Activated naive CD8-positive, alpha-beta T cell (primary cell): ENCODE measurements around the gene RASAL2.

Experiments
- H3K27ac Mint-ChIP-seq: one replicate; pipeline ENCODE4 v1.8.0; 2021; ENCODE audit warnings: mixed read lengths
- H3K27me3 Mint-ChIP-seq: one replicate; pipeline ENCODE4 v1.8.0; 2021; ENCODE audit warnings: mixed read lengths
- H3K36me3 Mint-ChIP-seq: one replicate; pipeline ENCODE4 v1.8.0; 2021; ENCODE audit warnings: mixed read lengths
- H3K4me1 Mint-ChIP-seq: one replicate; pipeline ENCODE4 v1.8.0; 2021; ENCODE audit warnings: low read depth, mixed read lengths
- H3K4me3 Mint-ChIP-seq: one replicate; pipeline ENCODE4 v1.8.0; 2021; ENCODE audit warnings: mild to moderate bottlenecking, mixed read lengths
- H3K9me3 Mint-ChIP-seq: one replicate; pipeline ENCODE4 v1.8.0; 2021; ENCODE audit warnings: low read depth, mixed read lengths

Gene RASAL2

GRCh38 chr1:178093951-178094738, at the start of gene RASAL2:
TSS of gene RASAL2 (plus strand) at chr1:178094104. CDS start at chr1:178094493, 389 bp downstream.
- Mint-ChIP-seq H3K27me3 (peaks cover 60% of the 10 kb centered on the region), H3K9me3 (no peaks in the 10 kb centered on the region), H3K4me3 (peak within 1 kb of the TSS; percentile 80), H3K4me1 (peaks cover 16% of the 10 kb centered on the region), H3K36me3 (peaks cover 3% of the 10 kb centered on the region), H3K27ac (no peak within 1 kb of the TSS)

GRCh38 chr1:178046591-178047270, 47.2 kb upstream of the RASAL2 start:
- Mint-ChIP-seq H3K36me3 (no peaks in the 10 kb centered on the region), H3K27ac (no peak overlapping the region), H3K4me1 (no peaks in the 10 kb centered on the region), H3K4me3 (no peak overlapping the region), H3K9me3 (no peaks in the 10 kb centered on the region), H3K27me3 (no peaks in the 10 kb centered on the region)

- no peaks in the 10 kb centered on the region for H3K36me3 Mint-ChIP-seq
- H3K27me3 Mint-ChIP-seq = no peaks in the 10 kb centered on the region
- no peak overlapping the region for H3K4me3 Mint-ChIP-seq
- no peaks in the 10 kb centered on the region for H3K9me3 Mint-ChIP-seq
- no peaks in the 10 kb centered on the region for H3K4me1 Mint-ChIP-seq
- H3K27ac Mint-ChIP-seq = no peak overlapping the region
These were observed 46.4 kb upstream of the RASAL2 start for GRCh38 chr1:178047403-178048093.

- no peaks in the 10 kb centered on the region for H3K9me3 Mint-ChIP-seq
- no peak overlapping the region for H3K4me3 Mint-ChIP-seq
- no peaks in the 10 kb centered on the region for H3K36me3 Mint-ChIP-seq
- no peaks in the 10 kb centered on the region for H3K4me1 Mint-ChIP-seq
- no peak overlapping the region for H3K27ac Mint-ChIP-seq
- no peaks in the 10 kb centered on the region for H3K27me3 Mint-ChIP-seq
These were observed 45.5 kb upstream of the RASAL2 start for GRCh38 chr1:178048426-178048825.

- Mint-ChIP-seq H3K9me3 (no peaks in the 10 kb centered on the region), H3K27ac (no peak overlapping the region), H3K4me1 (no peaks in the 10 kb centered on the region), H3K36me3 (no peaks in the 10 kb centered on the region), H3K4me3 (no peak overlapping the region), H3K27me3 (no peaks in the 10 kb centered on the region)
These were observed 45.0 kb upstream of the RASAL2 start for GRCh38 chr1:178048883-178049282.

- no peaks in the 10 kb centered on the region for H3K4me1 Mint-ChIP-seq
- H3K27ac Mint-ChIP-seq = no peak overlapping the region
- no peaks in the 10 kb centered on the region for H3K9me3 Mint-ChIP-seq
- no peaks in the 10 kb centered on the region for H3K36me3 Mint-ChIP-seq
- H3K4me3 Mint-ChIP-seq = no peak overlapping the region
- H3K27me3 Mint-ChIP-seq = peaks cover 1% of the 10 kb centered on the region
These were observed 43.8 kb upstream of the RASAL2 start for GRCh38 chr1:178050084-178050483.

- Mint-ChIP-seq H3K27ac (no peak overlapping the region), H3K27me3 (peaks cover 1% of the 10 kb centered on the region), H3K9me3 (no peaks in the 10 kb centered on the region), H3K4me1 (no peaks in the 10 kb centered on the region), H3K4me3 (no peak overlapping the region), H3K36me3 (no peaks in the 10 kb centered on the region)
These were observed 42.8 kb upstream of the RASAL2 start for GRCh38 chr1:178051071-178051470.

GRCh38 chr1:178052650-178053461, 41.0 kb upstream of the RASAL2 start:
- Mint-ChIP-seq H3K4me1 (no peaks in the 10 kb centered on the region), H3K27ac (no peak overlapping the region), H3K4me3 (no peak overlapping the region), H3K9me3 (no peaks in the 10 kb centered on the region), H3K36me3 (no peaks in the 10 kb centered on the region), H3K27me3 (peaks cover 1% of the 10 kb centered on the region)

GRCh38 chr1:178055093-178055492, 38.8 kb upstream of the RASAL2 start:
- H3K4me3 Mint-ChIP-seq = no peak overlapping the region
- H3K4me1 Mint-ChIP-seq = no peaks in the 10 kb centered on the region
- H3K36me3 Mint-ChIP-seq = no peaks in the 10 kb centered on the region
- peaks cover 1% of the 10 kb centered on the region for H3K27me3 Mint-ChIP-seq
- no peak overlapping the region for H3K27ac Mint-ChIP-seq
- no peaks in the 10 kb centered on the region for H3K9me3 Mint-ChIP-seq

GRCh38 chr1:178055779-178056471, 38.0 kb upstream of the RASAL2 start:
- H3K9me3 Mint-ChIP-seq = no peaks in the 10 kb centered on the region
- no peaks in the 10 kb centered on the region for H3K36me3 Mint-ChIP-seq
- H3K27me3 Mint-ChIP-seq = peaks cover 1% of the 10 kb centered on the region
- H3K4me3 Mint-ChIP-seq = no peak overlapping the region
- H3K27ac Mint-ChIP-seq = no peak overlapping the region
- H3K4me1 Mint-ChIP-seq = no peaks in the 10 kb centered on the region

GRCh38 chr1:178057141-178057765, 36.7 kb upstream of the RASAL2 start:
- no peak overlapping the region for H3K4me3 Mint-ChIP-seq
- H3K9me3 Mint-ChIP-seq = no peaks in the 10 kb centered on the region
- H3K36me3 Mint-ChIP-seq = no peaks in the 10 kb centered on the region
- H3K27ac Mint-ChIP-seq = no peak overlapping the region
- no peaks in the 10 kb centered on the region for H3K4me1 Mint-ChIP-seq
- peaks cover 1% of the 10 kb centered on the region for H3K27me3 Mint-ChIP-seq

GRCh38 chr1:178057912-178058534, 35.9 kb upstream of the RASAL2 start:
- no peaks in the 10 kb centered on the region for H3K4me1 Mint-ChIP-seq
- H3K27ac Mint-ChIP-seq = no peak overlapping the region
- no peaks in the 10 kb centered on the region for H3K9me3 Mint-ChIP-seq
- no peaks in the 10 kb centered on the region for H3K36me3 Mint-ChIP-seq
- H3K27me3 Mint-ChIP-seq = peaks cover 3% of the 10 kb centered on the region
- no peak overlapping the region for H3K4me3 Mint-ChIP-seq

GRCh38 chr1:178060789-178061556, 32.9 kb upstream of the RASAL2 start:
- Mint-ChIP-seq H3K36me3 (no peaks in the 10 kb centered on the region), H3K9me3 (peaks cover 3% of the 10 kb centered on the region), H3K4me1 (no peaks in the 10 kb centered on the region), H3K27me3 (peaks cover 2% of the 10 kb centered on the region), H3K4me3 (no peak overlapping the region), H3K27ac (no peak overlapping the region)
